ENCODE data around the gene ZNF853. TPM values are rescaled to one million over a fixed set of nuclear protein-coding genes. Genes with fewer than 3 reads are reported as not detected.
"Not testable (repeated sequence)": the region's sequence is repeated elsewhere in the genome, so short reads cannot be mapped to it uniquely, and the experiment has no call there.

The ZNF853 gene
- 10 to 100 TPM; 11.5 to 16.5 (median 14.5) TPM for polyA plus RNA-seq (ENCODE audit: insufficient read length in 10 of 10)
- long read RNA-seq, donor 1, partial matches to known transcripts: 0 of 2 reads
- long read RNA-seq, donor 1, other reads (novel, unspliced or antisense): 0 of 2 reads
- long read RNA-seq, donor 2, partial matches to known transcripts: 17 of 21 reads
- long read RNA-seq, donor 2, other reads (novel, unspliced or antisense): 0 of 21 reads
- long read RNA-seq, donor 3: 0 reads
- long read RNA-seq, donor 4, partial matches to known transcripts: 0 of 8 reads
- long read RNA-seq, donor 4, other reads (novel, unspliced or antisense): 6 of 8 reads
- long read RNA-seq, donor 5, transcript ZNF853-201 (3 exons, 3,857 nt): major isoform, 6 of 6 reads
- long read RNA-seq, donor 5, partial matches to known transcripts: 0 of 6 reads
- long read RNA-seq, donor 5, other reads (novel, unspliced or antisense): 0 of 6 reads
- long read RNA-seq, donor 6, partial matches to known transcripts: 0 of 1 reads
- long read RNA-seq, donor 6, other reads (novel, unspliced or antisense): 0 of 1 reads
- long read RNA-seq, donor 7, partial matches to known transcripts: 0 of 2 reads
- long read RNA-seq, donor 7, other reads (novel, unspliced or antisense): 0 of 2 reads
- long read RNA-seq, donor 8, partial matches to known transcripts: 0 of 3 reads
- long read RNA-seq, donor 8, other reads (novel, unspliced or antisense): 0 of 3 reads
- long read RNA-seq, donor 9: 0 reads

GRCh38 chr7:6614953-6615722 lies at the start of gene ZNF853:
TSS of gene ZNF853 (plus strand) at chr7:6615610. CDS start at chr7:6616175, 565 bp downstream.
- DNase-seq: peak in 1 of 3 donors; percentile 58

- no peak for DNase-seq
Observed at GRCh38 chr7:6565655-6566054, 49.8 kb upstream of the ZNF853 start.

- DNase-seq: no peak
Observed at GRCh38 chr7:6567886-6568285, 47.5 kb upstream of the ZNF853 start.

- DNase-seq: no peak
Observed at GRCh38 chr7:6571160-6571779, 44.1 kb upstream of the ZNF853 start.

GRCh38 chr7:6575281-6576023 lies 40.0 kb upstream of the ZNF853 start:
- no peak for DNase-seq

- DNase-seq: no peak
Observed at GRCh38 chr7:6576024-6576866, 39.2 kb upstream of the ZNF853 start.

- peak in 1 of 3 donors; percentile 33 for DNase-seq
Observed at GRCh38 chr7:6576867-6577368, 38.5 kb upstream of the ZNF853 start.

- DNase-seq: peak; percentile 89 to 97 (median 95)
Observed at GRCh38 chr7:6577369-6578113, 37.9 kb upstream of the ZNF853 start, which contains the start of gene ZDHHC4. TSS of gene ZDHHC4 (plus strand) at chr7:6577454. CDS start at chr7:6580562, 3,108 bp downstream.

GRCh38 chr7:6578114-6579084 lies 37.0 kb upstream of the ZNF853 start:
- no peak for DNase-seq

GRCh38 chr7:6579446-6579845 lies 36.0 kb upstream of the ZNF853 start:
- DNase-seq: no peak

GRCh38 chr7:6585746-6586432 lies 29.5 kb upstream of the ZNF853 start:
- not testable (repeated sequence) for DNase-seq

GRCh38 chr7:6588566-6588965 lies 26.8 kb upstream of the ZNF853 start:
- DNase-seq: no peak

- no peak for DNase-seq
Observed at GRCh38 chr7:6589151-6589828, 26.1 kb upstream of the ZNF853 start.

GRCh38 chr7:6589829-6590644 lies 25.4 kb upstream of the ZNF853 start, which contains the start of gene INTS15:
TSS of gene INTS15 (plus strand) at chr7:6590021. CDS start at chr7:6590284, 263 bp downstream.
- peak; percentile 79 to 93 (median 93) for DNase-seq

- DNase-seq: no peak
Observed at GRCh38 chr7:6590645-6591110, 24.7 kb upstream of the ZNF853 start.

Measured in muscle of back (tissue), 13 donors.